ENCODE data around the gene ITGB8. TPM values are rescaled to one million over a fixed set of nuclear protein-coding genes. Genes with fewer than 3 reads are reported as not detected.

Gene ITGB8
- total RNA-seq, 1 experiment from 2014 or later: 2.4 TPM

GRCh38 chr7:20331910-20332813 lies 1.5 kb downstream of the ITGB8 start:
- intact Hi-C loops (cut with micrococcal nuclease): loop anchor here (2.0 to 5.0 kb wide), 2 partner anchors 115 to 265 kb away; partner anchors contain the start of gene MACC1
- Histone ChIP-seq H3K4me3 (replicated peaks in 1 of 2; ENCODE audit: low read depth in 1 of 2, low read length in 2 of 2) (peak overlapping the region; percentile 66 to 81), H3K27ac (ENCODE audit: low read depth, low read length) (peak overlapping the region; percentile 86), H3K79me2 (ENCODE audit: insufficient read depth, low read length) (no peaks in the 10 kb centered on the region), H4K20me1 (ENCODE audit: insufficient read depth) (no peaks in the 10 kb centered on the region), H3K4me1 (ENCODE audit: control insufficient read depth in 1 of 2, insufficient read depth in 2 of 2, low read length in 2 of 2) (peaks cover 3 to 18% of the 10 kb centered on the region in 2 experiments; a peak in 3 of 4 replicates), H2AFZ (ENCODE audit: low read depth, low read length, poor library complexity, severe bottlenecking) (peak overlapping the region; percentile 78), H3K9ac (ENCODE audit: low read length) (peak overlapping the region; percentile 70), H3K9me2 (ENCODE audit: insufficient read depth) (no peaks in the 10 kb centered on the region), H3K4me2 (ENCODE audit: low read length) (peak overlapping the region; percentile 95), H3K9me3 (ENCODE audit: control insufficient read depth in 1 of 2, insufficient read depth in 1 of 2, low read depth in 1 of 2, low read length in 2 of 2) (no peaks in the 10 kb centered on the region), H3K36me3 (ENCODE audit: control insufficient read depth in 1 of 2, insufficient read depth in 2 of 2, low read length in 2 of 2) (no peaks in the 10 kb centered on the region), H3K27me3 (ENCODE audit: insufficient read depth, low read length) (no peaks in the 10 kb centered on the region)
- TSS peak; percentile 45 for BruUV-seq (replicated peaks)
- ChIA-PET POLR2A (no interaction called here), RAD21 (ENCODE audit: low non-redundant PET in 1 of 2, low total read pairs in 2 of 2, uncharacterized antibody in 2 of 2, unreplicated experiment in 2 of 2) (no interaction called here), CTCF (interaction anchor here (2.1 kb wide), 1 partner anchor 619 kb away, joined by 9 read pairs; no protein-coding TSS in a partner anchor)
- DNase-seq (ENCODE audit: low read depth, low spot score) (no peak), ATAC-seq (no peak)
- no peak for TF ChIP-seq POLR2AphosphoS5 (IDR thresholded peaks at IDR 0.05; ENCODE audit: low read depth, low read length)
- TF ChIP-seq TCF7L2 (IDR thresholded peaks at IDR 0.05; ENCODE audit: borderline replicate concordance, extremely low read depth, insufficient read depth, insufficient read length): no peak
- no peak for TF ChIP-seq REST (IDR thresholded peaks at IDR 0.05; ENCODE audit: low read depth)
- TF ChIP-seq CBX3 (IDR thresholded peaks at IDR 0.05; ENCODE audit: low read depth): no peak
- no peak for TF ChIP-seq ELF1 (IDR thresholded peaks at IDR 0.05; ENCODE audit: borderline replicate concordance, low read depth)
- no peak for TF ChIP-seq MAX (IDR thresholded peaks at IDR 0.05)
- TF ChIP-seq ZFX (IDR thresholded peaks at IDR 0.05): 0 out of 2 replicates have a peak, but pooled peaks have one; percentile 33
- TF ChIP-seq POLR2A (IDR thresholded peaks at IDR 0.05; ENCODE audit: borderline replicate concordance, extremely low read depth, insufficient read depth, insufficient read length): no peak
- TF ChIP-seq EGR1 (IDR thresholded peaks at IDR 0.05; ENCODE audit: low read depth): no peak
